HepG2 (cell line): Measurements from ENCODE around the gene PDGFA. TPM values are rescaled to one million over a fixed set of nuclear protein-coding genes. Genes with fewer than 3 reads are reported as not detected.

Experiments used
- ATAC-seq: fragments of 200-7000 bp; cut with Tn5 transposase; 3 replicates; pipeline ENCODE4 v1.9.1; 2020; ENCODE audit warnings: mild to moderate bottlenecking, moderate library complexity
- BruUV-seq: library from RNA; stranded (reverse); fragments of 400-500 nt; replicated peaks from 2 replicates; lab custom pipeline; 2021; lab: Mats Ljungman, UMichigan
- CTCF ChIA-PET: fragments of 300-600 bp; formaldehyde crosslinking; extraction: SDS; loops from one replicate; lab custom pipeline; 2021; ENCODE audit warnings: low total read pairs, inconsistent platforms, low intra/inter-chr PET ratio; lab: Yijun Ruan, JAX
- POLR2A ChIA-PET: fragments of 350-600 bp; sonication (Branson Sonifier 250); formaldehyde crosslinking; loops from one replicate; lab custom pipeline; 2020; ENCODE audit warnings: antibody characterized with exemption, inconsistent platforms; lab: Yijun Ruan, JAX
- DNase-seq: peaks from one replicate; pipeline ENCODE4 v3.0.0-alpha.2; 2015; ENCODE audit warnings: low spot score
- FAIRE-seq: peaks from 3 replicates; lab custom pipeline; 2011; peaks lifted over from hg19 to GRCh38; lab: Jason Lieb, UNC
- H2AFZ ChIP-seq: one replicate; pipeline ENCODE4 v1.6.1; 2011; ENCODE audit warnings: low read length, inconsistent platforms
- H3K27ac ChIP-seq: fragments of 300-600 bp; 3 replicates; pipeline ENCODE4 v1.8.0; 2011; ENCODE audit warnings: mixed run types, mild to moderate bottlenecking, mixed read lengths, low read length, inconsistent platforms; ENCODE audit not compliant: insufficient read depth; ENCODE audit errors: extremely low read length
- H3K27me3 ChIP-seq, 2 experiments: fragments of 200-600 bp in 1 of 2; 2 replicates in 1 of 2; 3 replicates in 1 of 2; pipeline versions ENCODE4 v1.6.0 to v1.8.0; 2011; ENCODE audit warnings: low read length in 2 of 2, mild to moderate bottlenecking in 2 of 2, moderate library complexity in 2 of 2, inconsistent platforms in 1 of 2; ENCODE audit not compliant: insufficient read depth in 2 of 2, control insufficient read depth in 1 of 2
- H3K36me3 ChIP-seq, 2 experiments: fragments of 200-600 bp in 1 of 2; replicated peaks in 1 of 2; 2 replicates in 1 of 2; 3 replicates in 1 of 2; pipeline versions ENCODE4 v1.5.1 to v1.8.0; 2011; ENCODE audit warnings: low read length in 2 of 2, inconsistent platforms in 1 of 2; ENCODE audit not compliant: insufficient read depth in 2 of 2, control insufficient read depth in 1 of 2
- H3K4me1 ChIP-seq: 2 replicates; pipeline ENCODE4 v1.5.1; 2012; ENCODE audit warnings: low read length, inconsistent platforms; ENCODE audit not compliant: insufficient read depth
- H3K4me2 ChIP-seq: 2 replicates; pipeline ENCODE4 v1.6.0; 2011; ENCODE audit warnings: low read depth, low read length, inconsistent platforms
- H3K4me3 ChIP-seq, 3 experiments: fragments of 200-600 bp in 1 of 3; sonication (generic), shearing (Covaris generic) in 1 of 3; replicated peaks in 1 of 3; 2 replicates each; pipeline ENCODE4 v1.5.1; 2011 to 2016; ENCODE audit warnings: low read length in 3 of 3, inconsistent platforms in 2 of 3, low read depth in 2 of 3, mild to moderate bottlenecking in 2 of 3, control low read depth in 1 of 3, mixed read lengths in 1 of 3; ENCODE audit not compliant: insufficient read depth in 1 of 3
- H3K79me2 ChIP-seq: one replicate; pipeline ENCODE4 v1.6.1; 2011; ENCODE audit warnings: low read length, inconsistent platforms; ENCODE audit not compliant: insufficient read depth
- H3K9ac ChIP-seq: 2 replicates; pipeline ENCODE4 v1.6.0; 2011; ENCODE audit warnings: mild to moderate bottlenecking, low read depth, low read length, inconsistent platforms; ENCODE audit not compliant: insufficient read depth
- H3K9me3 ChIP-seq: 2 replicates; pipeline ENCODE4 v1.5.1; 2012; ENCODE audit warnings: mild to moderate bottlenecking, low read length
- H4K20me1 ChIP-seq: 2 replicates; pipeline ENCODE4 v1.6.0; 2011; ENCODE audit warnings: inconsistent platforms, mild to moderate bottlenecking, low read length, moderate library complexity; ENCODE audit not compliant: insufficient read depth
- ARHGAP35 ChIP-seq: sonication (generic); formaldehyde crosslinking; IDR thresholded peaks from 2 replicates; pipeline ENCODE4 v1.9.0; 2022; ENCODE audit warnings: mild to moderate bottlenecking, inconsistent platforms, moderate library complexity, missing genetic modification reagents, borderline replicate concordance
- BCL6 ChIP-seq: IDR thresholded peaks from 2 replicates; pipeline ENCODE4 v1.6.1; 2016; ENCODE audit warnings: missing genetic modification reagents, missing compliant biosample characterization
- ERF ChIP-seq: IDR thresholded peaks from 2 replicates; pipeline ENCODE4 v1.6.1; 2018; ENCODE audit warnings: missing biosample characterization, missing genetic modification reagents
- PHF8 ChIP-seq: sonication (generic); formaldehyde crosslinking; IDR thresholded peaks from 2 replicates; pipeline ENCODE4 v1.5.0; 2020; ENCODE audit warnings: missing genetic modification reagents
- RFXAP ChIP-seq: sonication (generic); formaldehyde crosslinking; IDR thresholded peaks from 2 replicates; pipeline ENCODE4 v1.4.0; 2020; ENCODE audit warnings: missing genetic modification reagents, borderline replicate concordance
- YEATS4 ChIP-seq: sonication (generic); formaldehyde crosslinking; IDR thresholded peaks from 2 replicates; pipeline ENCODE4 v1.4.0; 2020; ENCODE audit warnings: missing genetic modification reagents, borderline replicate concordance
- ZNF766 ChIP-seq: sonication (generic); formaldehyde crosslinking; IDR thresholded peaks from 2 replicates; pipeline ENCODE4 v1.5.0; 2020; ENCODE audit warnings: missing genetic modification reagents, borderline replicate concordance
- WGBS: methylation state at CpG from one replicate; pipeline ENCODE4 v1.1.6; 2017; ENCODE audit warnings: low lambda C conversion rate; 5-methylcytosine and 5-hydroxymethylcytosine counted together
- in situ Hi-C: cut with HindIII; loops from 2 replicates; pipeline ENCODE4 v1.10.0; 2017; ENCODE audit warnings: low pct_unique_long_range_greater_than_20kb; ENCODE audit not compliant: extremely low pct_ligation_motif_present
- intact Hi-C: fragments of 100-400 bp; cut with micrococcal nuclease; formaldehyde crosslinking; loops from one replicate; pipeline ENCODE4 v1.10.0; 2022; ENCODE audit not compliant: unreplicated experiment
- polyA plus RNA-seq, 8 experiments: library from polyadenylated mRNA; depleted of rRNA in 3 of 8; stranded (reverse) in 7 of 8; unstranded in 1 of 8; fragments of >200 nt; fragmentation: Illumina TruSeq in 4 of 8; extraction: Trizol in 4 of 8; gene quantifications; 2 replicates each; pipeline versions ENCODE4 v1.2.1 to v1.2.3, GENCODE V29; 2011 to 2016; ENCODE audit warnings: low read depth in 4 of 8, missing spikeins in 1 of 8, mixed read lengths in 1 of 8; ENCODE audit not compliant: insufficient read depth in 1 of 8
- total RNA-seq, 5 experiments: library from RNA; depleted of rRNA; stranded (reverse); fragments of >200 nt; fragmentation: Illumina TruSeq; extraction: Trizol; gene quantifications; 2 replicates each; pipeline ENCODE4 v1.2.3, GENCODE V29; 2016; ENCODE audit warnings: low read depth in 1 of 5
- TF ChIP-seq, protein P1 (sequence below): sonication (generic); formaldehyde crosslinking; IDR thresholded peaks from 2 replicates; pipeline ENCODE4 v1.4.0; 2020; ENCODE audit warnings: low read depth, missing genetic modification reagents
- TF ChIP-seq, protein P2 (sequence below): sonication (generic); formaldehyde crosslinking; IDR thresholded peaks from 2 replicates; pipeline ENCODE4 v1.8.0; 2023; ENCODE audit warnings: mild to moderate bottlenecking, missing genetic modification reagents
- TF ChIP-seq, protein P3 (sequence below): sonication (generic); formaldehyde crosslinking; IDR thresholded peaks from 2 replicates; pipeline ENCODE4 v1.4.0; 2020; ENCODE audit warnings: missing genetic modification reagents, borderline replicate concordance

The PDGFA gene
- total and polyA plus RNA-seq, 2 of the 13 experiments (the other 11 are each of a cell fraction or from before 2014, with no cell fraction given), result 1.5 to 3.4 TPM

DNA sequence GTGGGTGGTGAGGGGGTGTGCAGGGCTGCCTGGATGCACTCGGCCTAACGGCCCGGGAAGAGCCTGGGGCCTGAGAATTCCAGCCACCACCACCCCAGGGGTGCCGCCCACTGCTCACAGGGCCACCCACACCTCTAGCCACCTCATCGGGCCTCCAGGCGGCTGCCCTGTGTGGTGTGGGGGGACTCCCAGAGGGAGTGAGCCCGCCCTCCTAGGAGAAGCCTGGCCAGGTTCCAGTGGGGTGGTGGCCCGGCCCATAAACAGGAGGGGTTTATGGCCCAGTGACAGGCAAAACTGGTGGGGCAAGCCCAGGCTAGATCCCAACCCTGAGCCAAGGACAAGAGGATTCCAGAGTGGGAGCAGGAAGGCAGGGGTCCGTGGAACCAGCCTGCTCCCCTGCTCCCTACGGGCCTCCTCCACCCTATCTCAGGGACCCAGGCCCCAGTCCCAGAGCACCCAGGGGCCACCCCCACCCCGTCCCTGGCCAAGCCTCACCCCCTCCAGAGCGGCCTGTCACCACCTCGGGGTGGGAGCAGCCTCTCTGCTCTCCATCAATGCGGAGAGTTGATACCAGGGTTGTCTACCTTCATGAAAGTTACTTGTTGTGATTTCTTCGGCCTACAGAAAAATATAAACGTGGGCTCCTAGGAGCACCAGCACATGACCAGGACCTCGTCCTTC, 20.2 kb upstream of the PDGFA start:
- no peak overlapping the region for H3K9ac ChIP-seq
- no peaks in the 10 kb centered on the region; a peak in 1 of 5 replicates for H3K27me3 ChIP-seq
- no TSS peak for BruUV-seq
- ChIA-PET CTCF (no interaction called here), POLR2A (interaction anchor here (2.1 to 3.5 kb wide), 2 partner anchors 13 to 36 kb away, joined by 17 to 19 read pairs; no protein-coding TSS in a partner anchor)
- no peak overlapping the region for H2AFZ ChIP-seq
- peak; percentile 70 for FAIRE-seq
- in situ Hi-C loops (no loop called here), intact Hi-C loops (loop anchor here (2.0 to 10.0 kb wide), 2 partner anchors 13 to 75 kb away; no protein-coding TSS in a partner anchor)
- H4K20me1 ChIP-seq, result no peaks in the 10 kb centered on the region
- peak overlapping the region; percentile 100 for H3K4me2 ChIP-seq
- WGBS, result 69% methylated on average over 7 of the region's 17 CpGs
- peak; percentile 90 for DNase-seq
- peaks cover 57% of the 10 kb centered on the region for H3K4me1 ChIP-seq
- peak overlapping the region; percentile 32 for H3K27ac ChIP-seq
- no peaks in the 10 kb centered on the region for H3K9me3 ChIP-seq
- H3K36me3 ChIP-seq, result no peaks in the 10 kb centered on the region
- H3K79me2 ChIP-seq, result no peaks in the 10 kb centered on the region
- H3K4me3 ChIP-seq, result peak overlapping the region in 1 of 3 experiments; percentile 27; a peak in 1 of 6 replicates
- ATAC-seq, result peak; percentile 74
- TF ChIP-seq ZNF766 (CRISPR knock-in tag), result no peak
- TF ChIP-seq PHF8 (CRISPR knock-in tag), result peak; percentile 25; the same call in 1 of the 2 replicates
- 0 out of 2 replicates have a peak, but pooled peaks have one; percentile 33 for TF ChIP-seq YEATS4 (CRISPR knock-in tag)
- TF ChIP-seq, protein P1, sequence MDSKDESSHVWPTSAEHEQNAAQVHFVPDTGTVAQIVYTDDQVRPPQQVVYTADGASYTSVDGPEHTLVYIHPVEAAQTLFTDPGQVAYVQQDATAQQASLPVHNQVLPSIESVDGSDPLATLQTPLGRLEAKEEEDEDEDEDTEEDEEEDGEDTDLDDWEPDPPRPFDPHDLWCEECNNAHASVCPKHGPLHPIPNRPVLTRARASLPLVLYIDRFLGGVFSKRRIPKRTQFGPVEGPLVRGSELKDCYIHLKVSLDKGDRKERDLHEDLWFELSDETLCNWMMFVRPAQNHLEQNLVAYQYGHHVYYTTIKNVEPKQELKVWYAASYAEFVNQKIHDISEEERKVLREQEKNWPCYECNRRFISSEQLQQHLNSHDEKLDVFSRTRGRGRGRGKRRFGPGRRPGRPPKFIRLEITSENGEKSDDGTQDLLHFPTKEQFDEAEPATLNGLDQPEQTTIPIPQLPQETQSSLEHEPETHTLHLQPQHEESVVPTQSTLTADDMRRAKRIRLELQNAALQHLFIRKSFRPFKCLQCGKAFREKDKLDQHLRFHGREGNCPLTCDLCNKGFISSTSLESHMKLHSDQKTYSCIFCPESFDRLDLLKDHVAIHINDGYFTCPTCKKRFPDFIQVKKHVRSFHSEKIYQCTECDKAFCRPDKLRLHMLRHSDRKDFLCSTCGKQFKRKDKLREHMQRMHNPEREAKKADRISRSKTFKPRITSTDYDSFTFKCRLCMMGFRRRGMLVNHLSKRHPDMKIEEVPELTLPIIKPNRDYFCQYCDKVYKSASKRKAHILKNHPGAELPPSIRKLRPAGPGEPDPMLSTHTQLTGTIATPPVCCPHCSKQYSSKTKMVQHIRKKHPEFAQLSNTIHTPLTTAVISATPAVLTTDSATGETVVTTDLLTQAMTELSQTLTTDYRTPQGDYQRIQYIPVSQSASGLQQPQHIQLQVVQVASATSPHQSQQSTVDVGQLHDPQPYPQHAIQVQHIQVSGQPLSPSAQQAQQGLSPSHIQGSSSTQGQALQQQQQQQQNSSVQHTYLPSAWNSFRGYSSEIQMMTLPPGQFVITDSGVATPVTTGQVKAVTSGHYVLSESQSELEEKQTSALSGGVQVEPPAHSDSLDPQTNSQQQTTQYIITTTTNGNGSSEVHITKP (CRISPR knock-in tag), result peak; percentile 64; the same call in 1 of the 2 replicates
- peak; percentile 20; the same call in 1 of the 2 replicates for TF ChIP-seq BCL6
- 0 out of 2 replicates have a peak, but pooled peaks have one; percentile 23 for TF ChIP-seq RFXAP (CRISPR knock-in tag)
- no peak for TF ChIP-seq ARHGAP35
- 0 out of 2 replicates have a peak, but pooled peaks have one; percentile 34 for TF ChIP-seq ERF (CRISPR knock-in tag)
- TF ChIP-seq, protein P2, sequence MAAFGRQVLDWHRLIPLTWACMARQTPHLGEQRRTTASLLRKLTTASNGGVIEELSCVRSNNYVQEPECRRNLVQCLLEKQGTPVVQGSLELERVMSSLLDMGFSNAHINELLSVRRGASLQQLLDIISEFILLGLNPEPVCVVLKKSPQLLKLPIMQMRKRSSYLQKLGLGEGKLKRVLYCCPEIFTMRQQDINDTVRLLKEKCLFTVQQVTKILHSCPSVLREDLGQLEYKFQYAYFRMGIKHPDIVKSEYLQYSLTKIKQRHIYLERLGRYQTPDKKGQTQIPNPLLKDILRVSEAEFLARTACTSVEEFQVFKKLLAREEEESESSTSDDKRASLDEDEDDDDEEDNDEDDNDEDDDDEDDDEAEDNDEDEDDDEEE, result no peak
- TF ChIP-seq, protein P3, sequence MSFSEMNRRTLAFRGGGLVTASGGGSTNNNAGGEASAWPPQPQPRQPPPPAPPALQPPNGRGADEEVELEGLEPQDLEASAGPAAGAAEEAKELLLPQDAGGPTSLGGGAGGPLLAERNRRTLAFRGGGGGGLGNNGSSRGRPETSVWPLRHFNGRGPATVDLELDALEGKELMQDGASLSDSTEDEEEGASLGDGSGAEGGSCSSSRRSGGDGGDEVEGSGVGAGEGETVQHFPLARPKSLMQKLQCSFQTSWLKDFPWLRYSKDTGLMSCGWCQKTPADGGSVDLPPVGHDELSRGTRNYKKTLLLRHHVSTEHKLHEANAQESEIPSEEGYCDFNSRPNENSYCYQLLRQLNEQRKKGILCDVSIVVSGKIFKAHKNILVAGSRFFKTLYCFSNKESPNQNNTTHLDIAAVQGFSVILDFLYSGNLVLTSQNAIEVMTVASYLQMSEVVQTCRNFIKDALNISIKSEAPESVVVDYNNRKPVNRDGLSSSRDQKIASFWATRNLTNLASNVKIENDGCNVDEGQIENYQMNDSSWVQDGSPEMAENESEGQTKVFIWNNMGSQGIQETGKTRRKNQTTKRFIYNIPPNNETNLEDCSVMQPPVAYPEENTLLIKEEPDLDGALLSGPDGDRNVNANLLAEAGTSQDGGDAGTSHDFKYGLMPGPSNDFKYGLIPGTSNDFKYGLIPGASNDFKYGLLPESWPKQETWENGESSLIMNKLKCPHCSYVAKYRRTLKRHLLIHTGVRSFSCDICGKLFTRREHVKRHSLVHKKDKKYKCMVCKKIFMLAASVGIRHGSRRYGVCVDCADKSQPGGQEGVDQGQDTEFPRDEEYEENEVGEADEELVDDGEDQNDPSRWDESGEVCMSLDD (CRISPR knock-in tag), result peak; percentile 68; the same call in 1 of the 2 replicates
